ENCODE results near the gene SYNE2. TPM values are rescaled to one million over a fixed set of nuclear protein-coding genes. Genes with fewer than 3 reads are reported as not detected.

SYNE2 gene
- total RNA-seq, 2 donors from 2014 or later, result 104 to 390 TPM

GRCh38 chr14:63890553-63890952 is 37.7 kb downstream of the SYNE2 start:
- Histone ChIP-seq H3K27me3 (replicated peaks; ENCODE audit: insufficient read depth) (no peaks in the 10 kb centered on the region), H3K4me1 (replicated peaks) (no peaks in the 10 kb centered on the region), H3K36me3 (no peaks in the 10 kb centered on the region), H3K4me3 (no peak overlapping the region), H3K27ac (no peak overlapping the region), H3K9me3 (no peaks in the 10 kb centered on the region)
- TF ChIP-seq, protein P1, sequence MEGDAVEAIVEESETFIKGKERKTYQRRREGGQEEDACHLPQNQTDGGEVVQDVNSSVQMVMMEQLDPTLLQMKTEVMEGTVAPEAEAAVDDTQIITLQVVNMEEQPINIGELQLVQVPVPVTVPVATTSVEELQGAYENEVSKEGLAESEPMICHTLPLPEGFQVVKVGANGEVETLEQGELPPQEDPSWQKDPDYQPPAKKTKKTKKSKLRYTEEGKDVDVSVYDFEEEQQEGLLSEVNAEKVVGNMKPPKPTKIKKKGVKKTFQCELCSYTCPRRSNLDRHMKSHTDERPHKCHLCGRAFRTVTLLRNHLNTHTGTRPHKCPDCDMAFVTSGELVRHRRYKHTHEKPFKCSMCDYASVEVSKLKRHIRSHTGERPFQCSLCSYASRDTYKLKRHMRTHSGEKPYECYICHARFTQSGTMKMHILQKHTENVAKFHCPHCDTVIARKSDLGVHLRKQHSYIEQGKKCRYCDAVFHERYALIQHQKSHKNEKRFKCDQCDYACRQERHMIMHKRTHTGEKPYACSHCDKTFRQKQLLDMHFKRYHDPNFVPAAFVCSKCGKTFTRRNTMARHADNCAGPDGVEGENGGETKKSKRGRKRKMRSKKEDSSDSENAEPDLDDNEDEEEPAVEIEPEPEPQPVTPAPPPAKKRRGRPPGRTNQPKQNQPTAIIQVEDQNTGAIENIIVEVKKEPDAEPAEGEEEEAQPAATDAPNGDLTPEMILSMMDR (IDR thresholded peaks at IDR 0.05), result no peak
- TF ChIP-seq POLR2A (IDR thresholded peaks at IDR 0.05) (no peak), POLR2AphosphoS5 (IDR thresholded peaks at IDR 0.05) (no peak)
- WGBS, result 81% methylated on average over 1 of the region's 1 CpG
- intact Hi-C loops (cut with DNase I), result no loop called here
- no peak for DNase-seq (ENCODE audit: low spot score)

- H3K36me3 ChIP-seq, result no peaks in the 10 kb centered on the region
- H3K4me1 ChIP-seq (replicated peaks), result no peaks in the 10 kb centered on the region
- WGBS, result 24% methylated on average over 10 of the region's 10 CpGs
- DNase-seq (ENCODE audit: low spot score), result no peak
- no peak overlapping the region for H3K4me3 ChIP-seq
- intact Hi-C loops (cut with DNase I), result no loop called here
- no peaks in the 10 kb centered on the region for H3K9me3 ChIP-seq
- H3K27me3 ChIP-seq (replicated peaks; ENCODE audit: insufficient read depth), result no peaks in the 10 kb centered on the region
- no peak overlapping the region for H3K27ac ChIP-seq
- TF ChIP-seq POLR2AphosphoS5 (IDR thresholded peaks at IDR 0.05), result no peak
- TF ChIP-seq, protein P1 (IDR thresholded peaks at IDR 0.05), result no peak
- TF ChIP-seq POLR2A (IDR thresholded peaks at IDR 0.05), result no peak
These were observed 38.6 kb downstream of the SYNE2 start for GRCh38 chr14:63891148-63891975.

- no peak for DNase-seq (ENCODE audit: low spot score)
- no peak overlapping the region for H3K4me3 ChIP-seq
- no peaks in the 10 kb centered on the region for H3K27me3 ChIP-seq (replicated peaks; ENCODE audit: insufficient read depth)
- H3K9me3 ChIP-seq, result no peaks in the 10 kb centered on the region
- TF ChIP-seq POLR2A (IDR thresholded peaks at IDR 0.05) (no peak), POLR2AphosphoS5 (IDR thresholded peaks at IDR 0.05) (no peak)
- TF ChIP-seq, protein P1 (IDR thresholded peaks at IDR 0.05), result no peak
- H3K27ac ChIP-seq, result no peak overlapping the region
- intact Hi-C loops (cut with DNase I), result no loop called here
- no peaks in the 10 kb centered on the region for H3K36me3 ChIP-seq
- 39% methylated on average over 2 of the region's 2 CpGs for WGBS
- no peaks in the 10 kb centered on the region for H3K4me1 ChIP-seq (replicated peaks)
These were observed 39.5 kb downstream of the SYNE2 start for GRCh38 chr14:63892265-63892664.

GRCh38 chr14:63893701-63894458 is 41.1 kb downstream of the SYNE2 start:
- WGBS, result 16% methylated on average over 5 of the region's 5 CpGs
- no peaks in the 10 kb centered on the region for H3K9me3 ChIP-seq
- intact Hi-C loops (cut with DNase I), result loop anchor here (2.0 kb wide), 1 partner anchor 41 kb away; the partner anchor contains the start of gene SYNE2
- peak; percentile 23 for DNase-seq (ENCODE audit: low spot score)
- no peak overlapping the region for H3K27ac ChIP-seq
- no peaks in the 10 kb centered on the region for H3K36me3 ChIP-seq
- TF ChIP-seq, protein P1 (IDR thresholded peaks at IDR 0.05), result no peak
- TF ChIP-seq POLR2AphosphoS5 (IDR thresholded peaks at IDR 0.05), result peak; percentile 43
- no peaks in the 10 kb centered on the region for H3K4me1 ChIP-seq (replicated peaks)
- no peak overlapping the region for H3K4me3 ChIP-seq
- H3K27me3 ChIP-seq (replicated peaks; ENCODE audit: insufficient read depth), result no peaks in the 10 kb centered on the region

Data from prostate gland (tissue), 2 donors.